Measurements from ENCODE around the gene RGS14.

The RGS14 gene

GRCh38 chr5:177311723-177312648 lies 45.7 kb upstream of the RGS14 start, which contains the start of gene MXD3:
TSS of gene MXD3 (minus strand) at chr5:177311898. CDS start at chr5:177311830, 68 bp downstream.
- peak within 1 kb of the TSS; percentile 92 for H3K27ac ChIP-seq
- TF ChIP-seq ZFX (IDR thresholded peaks at IDR 0.05; ENCODE audit: borderline replicate concordance) (no peak), CTCF (IDR thresholded peaks at IDR 0.05) (no peak; the same call in 1 of the 2 replicates)

- TF ChIP-seq CTCF (IDR thresholded peaks at IDR 0.05): peak; percentile 40
- no peak for TF ChIP-seq ZFX (IDR thresholded peaks at IDR 0.05; ENCODE audit: borderline replicate concordance)
- H3K27ac ChIP-seq: peak overlapping the region; percentile 92
Measured at GRCh38 chr5:177312649-177313181, 45.0 kb upstream of the RGS14 start.

- H3K27ac ChIP-seq: peak overlapping the region; percentile 92
- no peak for TF ChIP-seq CTCF (IDR thresholded peaks at IDR 0.05)
- no peak for TF ChIP-seq ZFX (IDR thresholded peaks at IDR 0.05; ENCODE audit: borderline replicate concordance)
Measured at GRCh38 chr5:177313561-177314259, 44.0 kb upstream of the RGS14 start.

- TF ChIP-seq ZFX (IDR thresholded peaks at IDR 0.05; ENCODE audit: borderline replicate concordance) (no peak), CTCF (IDR thresholded peaks at IDR 0.05) (no peak)
- H3K27ac ChIP-seq: no peak overlapping the region
Measured at GRCh38 chr5:177314376-177315342, 43.1 kb upstream of the RGS14 start.

- TF ChIP-seq CTCF (IDR thresholded peaks at IDR 0.05): no peak
- TF ChIP-seq ZFX (IDR thresholded peaks at IDR 0.05; ENCODE audit: borderline replicate concordance): no peak
- no peak overlapping the region for H3K27ac ChIP-seq
Measured at GRCh38 chr5:177315411-177315810, 42.3 kb upstream of the RGS14 start.

GRCh38 chr5:177316005-177316404 lies 41.7 kb upstream of the RGS14 start:
- no peak overlapping the region for H3K27ac ChIP-seq
- no peak for TF ChIP-seq CTCF (IDR thresholded peaks at IDR 0.05)
